GM15510 (cell line): ENCODE measurements around the gene GRAMD1B.

Source experiments
- POLR2A ChIP-seq: IDR thresholded peaks from 3 replicates; pipeline ENCODE4 v1.6.1; 2011; ENCODE audit warnings: borderline replicate concordance; ENCODE audit not compliant: insufficient read length; ENCODE audit errors: extremely low read depth

The GRAMD1B gene

GRCh38 chr11:123611698-123612097, 181.6 kb downstream of the GRAMD1B start:
- TF ChIP-seq POLR2A: no peak

GRCh38 chr11:123616505-123617198, 186.6 kb downstream of the GRAMD1B start:
- no peak for TF ChIP-seq POLR2A

- TF ChIP-seq POLR2A: no peak
These were observed 192.5 kb downstream of the GRAMD1B start for GRCh38 chr11:123622576-123622975.

GRCh38 chr11:123624974-123625373, 194.9 kb downstream of the GRAMD1B start:
- no peak for TF ChIP-seq POLR2A

GRCh38 chr11:123628936-123629683, 199.0 kb downstream of the GRAMD1B start:
- TF ChIP-seq POLR2A: no peak

- no peak for TF ChIP-seq POLR2A
These were observed 200.1 kb downstream of the GRAMD1B start for GRCh38 chr11:123630126-123630608.

- no peak for TF ChIP-seq POLR2A
These were observed 210.0 kb downstream of the GRAMD1B start for GRCh38 chr11:123640029-123640428.

GRCh38 chr11:123640677-123641494, 210.8 kb downstream of the GRAMD1B start:
- no peak for TF ChIP-seq POLR2A

GRCh38 chr11:123641495-123641840, 211.4 kb downstream of the GRAMD1B start:
- no peak for TF ChIP-seq POLR2A

- TF ChIP-seq POLR2A: no peak
These were observed 212.4 kb downstream of the GRAMD1B start for GRCh38 chr11:123642435-123642834.

- TF ChIP-seq POLR2A: no peak
These were observed 215.4 kb downstream of the GRAMD1B start for GRCh38 chr11:123645286-123645975.

GRCh38 chr11:123650901-123651300, 220.8 kb downstream of the GRAMD1B start:
- no peak for TF ChIP-seq POLR2A

GRCh38 chr11:123652599-123652998, 222.5 kb downstream of the GRAMD1B start:
- no peak for TF ChIP-seq POLR2A

- TF ChIP-seq POLR2A: no peak
These were observed 223.4 kb downstream of the GRAMD1B start for GRCh38 chr11:123653483-123653826.
